MM.1S (cell line): ENCODE results near the gene MTHFR.
"Not testable (repeated sequence)": the region's sequence is repeated elsewhere in the genome, so short reads cannot be mapped to it uniquely, and the experiment has no call there.

Experiments
- DNase-seq: peaks from one replicate; pipeline ENCODE4 v3.0.0-alpha.2; 2015
- H2AFZ ChIP-seq: fragments of 300-600 bp; sonication (generic); 2 replicates; pipeline ENCODE4 v1.6.0; 2016; ENCODE audit warnings: antibody characterized with exemption, low read length
- H3F3A ChIP-seq: fragments of 300-600 bp; sonication (generic); 2 replicates; pipeline ENCODE4 v1.6.1; 2016; ENCODE audit warnings: mild to moderate bottlenecking, antibody characterized with exemption, low read length, moderate library complexity, mixed read lengths; ENCODE audit not compliant: insufficient read depth
- H3K27ac ChIP-seq: fragments of 300-600 bp; sonication (generic); 2 replicates; pipeline ENCODE4 v1.5.1; 2016; ENCODE audit warnings: mild to moderate bottlenecking, low read length
- H3K27me3 ChIP-seq: fragments of 300-600 bp; sonication (generic); replicated peaks from 2 replicates; pipeline ENCODE4 v1.6.0; 2016; ENCODE audit warnings: low read length; ENCODE audit not compliant: insufficient read depth
- H3K36me3 ChIP-seq: fragments of 300-600 bp; sonication (generic); replicated peaks from 2 replicates; pipeline ENCODE4 v1.6.1; 2016; ENCODE audit warnings: mild to moderate bottlenecking, low read length, mixed read lengths; ENCODE audit not compliant: insufficient read depth
- H3K4me1 ChIP-seq: fragments of 300-600 bp; sonication (generic); 2 replicates; pipeline ENCODE4 v1.6.1; 2016; ENCODE audit warnings: low read length, mixed read lengths
- H3K4me2 ChIP-seq: fragments of 300-600 bp; sonication (generic); 2 replicates; pipeline ENCODE4 v1.6.0; 2016; ENCODE audit warnings: low read depth, low read length
- H3K4me3 ChIP-seq: fragments of 300-600 bp; sonication (generic); 2 replicates; pipeline ENCODE4 v1.5.1; 2016; ENCODE audit warnings: low read length, mixed read lengths
- H3K79me2 ChIP-seq: fragments of 300-600 bp; sonication (generic); 2 replicates; pipeline ENCODE4 v1.6.1; 2016; ENCODE audit warnings: mixed run types, low read length, mixed read lengths
- H3K9ac ChIP-seq: fragments of 300-600 bp; sonication (generic); 2 replicates; pipeline ENCODE4 v1.6.1; 2016; ENCODE audit warnings: low read length, mixed read lengths
- H3K9me2 ChIP-seq: fragments of 300-600 bp; sonication (generic); replicated peaks from 2 replicates; pipeline ENCODE4 v1.6.1; 2016; ENCODE audit warnings: mild to moderate bottlenecking, low read length, mixed read lengths; ENCODE audit not compliant: insufficient read depth
- H3K9me3 ChIP-seq: fragments of 300-600 bp; sonication (generic); replicated peaks from 2 replicates; pipeline ENCODE4 v1.6.1; 2016; ENCODE audit warnings: mild to moderate bottlenecking, low read length, mixed read lengths; ENCODE audit not compliant: insufficient read depth
- H4K20me1 ChIP-seq: fragments of 300-600 bp; sonication (generic); 2 replicates; pipeline ENCODE4 v1.6.1; 2016; ENCODE audit warnings: mild to moderate bottlenecking, low read length, moderate library complexity, mixed read lengths; ENCODE audit not compliant: insufficient read depth
- CTCF ChIP-seq: fragments of 300-600 bp; sonication (generic); IDR thresholded peaks from 2 replicates; pipeline ENCODE4 v1.5.1; 2016; ENCODE audit warnings: antibody characterized with exemption, low read length, mixed read lengths
- EZH2 ChIP-seq: fragments of 300-600 bp; sonication (generic); optimal IDR thresholded peaks from 2 replicates; pipeline ENCODE3; 2017; ENCODE audit warnings: low read depth, mild to moderate bottlenecking, antibody characterized with exemption, low read length, mixed read lengths
- EZH2phosphoT487 ChIP-seq: fragments of 300-600 bp; sonication (generic); IDR thresholded peaks from 2 replicates; pipeline ENCODE4 v1.6.1; 2018; ENCODE audit warnings: antibody characterized with exemption, low read length

MTHFR gene

GRCh38 chr1:11804666-11805421 lies 920 bp downstream of the MTHFR start:
- Histone ChIP-seq H3K79me2 (peaks cover 51% of the 10 kb centered on the region), H3K9ac (peak overlapping the region; percentile 90)
- peak; percentile 22 for DNase-seq

DNA sequence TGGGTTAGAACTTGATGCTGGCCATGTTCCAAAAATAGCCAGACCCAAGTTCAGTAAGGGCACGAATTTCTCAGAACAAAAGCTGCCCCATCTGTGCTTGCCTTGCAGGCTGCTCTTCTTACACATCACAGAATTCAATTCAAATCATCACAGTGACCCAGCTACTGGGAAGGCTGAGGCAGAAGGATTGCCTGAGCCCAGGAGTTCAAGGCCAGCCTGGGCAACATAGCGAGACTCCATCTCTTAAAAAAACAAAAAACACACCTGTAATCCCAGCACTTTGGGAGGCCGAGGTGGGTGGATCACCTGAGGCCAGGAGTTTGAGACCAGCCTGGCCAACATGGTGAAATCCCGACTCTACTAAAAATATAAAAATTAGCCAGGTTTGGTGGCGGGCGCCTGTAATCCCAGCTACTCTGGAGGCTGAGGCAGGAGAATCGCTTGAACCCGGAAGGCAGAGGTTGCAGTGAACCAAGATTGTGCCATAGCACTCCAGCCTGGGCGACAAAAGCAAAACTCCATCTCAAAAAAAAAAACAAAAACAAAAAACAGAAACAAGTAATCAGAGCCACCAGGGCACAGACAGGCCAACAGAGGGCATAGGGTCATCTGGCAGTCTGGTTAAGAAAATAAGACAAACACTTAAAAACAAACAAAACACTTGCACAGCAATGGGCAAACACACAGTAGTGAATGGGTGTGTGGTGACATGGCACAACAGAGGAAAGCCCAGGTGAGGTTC lies 1.7 kb downstream of the MTHFR start:
- H4K20me1 ChIP-seq, H3K9ac ChIP-seq, DNase-seq, H3K36me3 ChIP-seq, H3K9me2 ChIP-seq, H3K9me3 ChIP-seq, H2AFZ ChIP-seq, H3K27me3 ChIP-seq: not testable (repeated sequence)
- Histone ChIP-seq H3K79me2 (peaks cover 49% of the 10 kb centered on the region), H3K4me1 (peaks cover 28% of the 10 kb centered on the region), H3K4me2 (peak overlapping the region; percentile 98), H3F3A (peaks cover 26% of the 10 kb centered on the region), H3K27ac (peak overlapping the region; percentile 86; the same call in 1 of the 2 replicates), H3K4me3 (peak overlapping the region; percentile 72)

More at GRCh38 chr1:11804666-11805421, 920 bp downstream of the MTHFR start:
- no peaks in the 10 kb centered on the region for H4K20me1 ChIP-seq
- no peaks in the 10 kb centered on the region for H3K9me3 ChIP-seq
- H2AFZ ChIP-seq: peak overlapping the region; percentile 85
- H3K4me3 ChIP-seq: peak overlapping the region; percentile 72
- no peaks in the 10 kb centered on the region for H3K9me2 ChIP-seq
- no peaks in the 10 kb centered on the region for H3K36me3 ChIP-seq
- H3K4me1 ChIP-seq: peaks cover 28% of the 10 kb centered on the region
- peak overlapping the region; percentile 98 for H3K4me2 ChIP-seq
- H3F3A ChIP-seq: peaks cover 26% of the 10 kb centered on the region
- peak overlapping the region; percentile 86; the same call in 1 of the 2 replicates for H3K27ac ChIP-seq
- no peak for TF ChIP-seq EZH2phosphoT487
- TF ChIP-seq EZH2: no peak
- no peak for TF ChIP-seq CTCF
- no peaks in the 10 kb centered on the region for H3K27me3 ChIP-seq

DNA sequence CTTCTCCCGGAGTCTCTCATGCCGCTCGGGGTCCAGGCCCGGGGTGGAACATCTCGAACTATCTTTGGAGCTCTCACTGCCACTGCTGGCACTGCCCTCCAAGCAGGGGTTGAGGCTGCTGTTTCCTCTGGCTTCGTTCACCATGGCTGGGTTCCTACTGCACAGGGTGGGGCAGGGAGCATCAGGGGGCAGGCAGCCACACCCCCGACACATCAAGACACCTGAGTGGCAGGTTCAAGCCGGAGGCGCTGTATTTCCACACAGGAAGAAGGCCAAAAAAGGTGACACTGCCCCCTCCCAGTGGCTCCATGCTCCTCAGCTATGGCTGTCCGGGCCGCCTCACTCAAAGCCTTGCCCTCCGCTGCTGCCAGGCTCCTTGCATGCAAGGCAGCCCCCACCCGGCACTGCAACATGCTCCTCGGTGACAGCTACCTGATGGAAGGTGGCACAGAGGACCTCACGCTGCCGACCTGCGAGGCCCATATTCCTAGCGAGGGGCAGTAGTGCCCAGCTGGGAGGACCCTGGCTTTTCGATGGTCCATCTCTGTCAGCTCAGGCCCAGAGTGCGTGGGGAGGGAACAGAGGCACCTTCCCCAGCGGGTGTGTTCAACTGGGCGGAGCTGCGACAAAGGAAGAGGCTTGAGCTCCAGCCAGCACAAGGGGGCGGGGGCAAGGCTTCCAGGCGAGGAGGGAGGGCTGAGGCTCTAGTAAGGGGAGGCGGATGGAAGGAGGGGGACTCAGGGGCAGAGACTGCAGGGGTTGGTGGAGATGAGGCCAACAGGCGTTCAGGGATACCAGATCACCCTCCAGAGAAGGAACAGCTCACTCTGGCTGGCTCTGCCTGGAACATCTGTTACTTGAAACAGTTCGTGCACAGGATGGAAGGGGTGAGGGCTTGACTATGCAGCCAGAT lies 2.5 kb downstream of the MTHFR start:
- Histone ChIP-seq H3K9me2 (no peaks in the 10 kb centered on the region), H3K4me3 (peak overlapping the region; percentile 58), H3K9me3 (no peaks in the 10 kb centered on the region), H3F3A (peaks cover 26% of the 10 kb centered on the region), H3K27me3 (no peaks in the 10 kb centered on the region), H3K27ac (peak overlapping the region; percentile 23; the same call in 1 of the 2 replicates), H3K36me3 (no peaks in the 10 kb centered on the region), H2AFZ (peak overlapping the region; percentile 14; the same call in 1 of the 2 replicates), H3K9ac (peak overlapping the region; percentile 22; the same call in 1 of the 2 replicates), H3K4me1 (peaks cover 28% of the 10 kb centered on the region), H3K4me2 (peak overlapping the region; percentile 89), H3K79me2 (peaks cover 47% of the 10 kb centered on the region), H4K20me1 (no peaks in the 10 kb centered on the region)
- TF ChIP-seq EZH2 (no peak), EZH2phosphoT487 (no peak), CTCF (no peak)
- peak; percentile 75 for DNase-seq
